Mesothelial cell of epicardium (in vitro differentiated cells): ENCODE data around the gene C16orf74. TPM values are rescaled to one million over a fixed set of nuclear protein-coding genes. Genes with fewer than 3 reads are reported as not detected.

ENCODE experiments used
- DNase-seq, 2 experiments: peaks; one replicate each; pipeline ENCODE4 v3.0.0; 2021; ENCODE audit warnings: low spot score in 2 of 2; ENCODE audit not compliant: unreplicated experiment in 2 of 2
- H3K27ac Mint-ChIP-seq: 2 replicates; pipeline ENCODE4 v1.8.0; 2021; ENCODE audit warnings: mixed read lengths
- H3K27me3 Mint-ChIP-seq: 2 replicates; pipeline ENCODE4 v1.8.0; 2021; ENCODE audit warnings: low read depth, mixed read lengths
- H3K36me3 Mint-ChIP-seq: 2 replicates; pipeline ENCODE4 v1.8.0; 2021; ENCODE audit warnings: mixed read lengths
- H3K4me1 Mint-ChIP-seq: 2 replicates; pipeline ENCODE4 v1.8.0; 2021; ENCODE audit warnings: mixed read lengths
- H3K4me3 Mint-ChIP-seq: 2 replicates; pipeline ENCODE4 v1.8.0; 2021; ENCODE audit warnings: mild to moderate bottlenecking, moderate library complexity, mixed read lengths
- H3K9me3 Mint-ChIP-seq: 2 replicates; pipeline ENCODE4 v1.8.0; 2021; ENCODE audit warnings: mixed read lengths
- CTCF ChIP-seq: fragments of 200-600 bp; sonication (generic); IDR thresholded peaks from one replicate; pipeline ENCODE4 v1.5.0; 2021; ENCODE audit warnings: antibody characterized with exemption; ENCODE audit not compliant: unreplicated experiment
- total RNA-seq: library from RNA; stranded (reverse); gene quantifications from 3 replicates; pipeline ENCODE4 v1.2.1, GENCODE V29; 2021

C16orf74 gene
- total RNA-seq, 1 donor from 2014 or later = 12.1 TPM

- Mint-ChIP-seq H3K9me3 (no peaks in the 10 kb centered on the region), H3K4me3 (no peak overlapping the region), H3K4me1 (peaks cover 1% of the 10 kb centered on the region), H3K36me3 (peaks cover 50% of the 10 kb centered on the region), H3K27me3 (no peaks in the 10 kb centered on the region), H3K27ac (no peak overlapping the region)
- no peak for DNase-seq
- TF ChIP-seq CTCF = no peak
These were observed 85.0 kb downstream of the C16orf74 start for GRCh38 chr16:85665929-85666328.

DNA sequence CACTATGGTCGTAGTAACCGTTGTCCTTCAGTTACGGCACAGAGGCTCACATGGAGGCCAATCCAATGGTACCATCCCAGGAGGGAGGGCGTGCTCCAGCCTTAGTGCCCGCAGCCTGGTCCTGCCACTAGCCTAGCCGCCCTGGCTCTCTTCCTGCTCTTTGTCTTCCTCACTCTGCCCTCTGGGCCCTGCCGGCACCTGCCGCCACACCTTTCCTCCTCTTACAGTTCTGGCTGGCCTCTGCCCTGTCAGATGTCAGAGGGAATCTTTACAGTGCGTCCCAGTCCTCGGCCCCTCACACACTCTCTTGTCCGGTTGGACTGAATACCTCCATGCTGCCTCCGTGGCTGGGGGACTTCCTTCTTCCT is 85.5 kb downstream of the C16orf74 start:
- H3K36me3 Mint-ChIP-seq = peaks cover 45% of the 10 kb centered on the region
- H3K9me3 Mint-ChIP-seq = no peaks in the 10 kb centered on the region
- no peak for DNase-seq
- no peaks in the 10 kb centered on the region for H3K27me3 Mint-ChIP-seq
- H3K4me3 Mint-ChIP-seq = no peak overlapping the region
- TF ChIP-seq CTCF = no peak
- H3K4me1 Mint-ChIP-seq = peaks cover 1% of the 10 kb centered on the region
- no peak overlapping the region for H3K27ac Mint-ChIP-seq

GRCh38 chr16:85664580-85665372 is 86.1 kb downstream of the C16orf74 start:
- H3K27ac Mint-ChIP-seq = no peak overlapping the region

GRCh38 chr16:85663891-85664321 is 87.0 kb downstream of the C16orf74 start:
- no peak overlapping the region for H3K4me3 Mint-ChIP-seq
- no peak overlapping the region for H3K27ac Mint-ChIP-seq
- no peaks in the 10 kb centered on the region for H3K9me3 Mint-ChIP-seq
- no peaks in the 10 kb centered on the region for H3K27me3 Mint-ChIP-seq
- peaks cover 1% of the 10 kb centered on the region for H3K4me1 Mint-ChIP-seq
- peaks cover 45% of the 10 kb centered on the region for H3K36me3 Mint-ChIP-seq
- TF ChIP-seq CTCF = no peak
- DNase-seq = no peak

More at GRCh38 chr16:85664580-85665372, 86.1 kb downstream of the C16orf74 start:
- TF ChIP-seq CTCF = no peak
- Mint-ChIP-seq H3K27me3 (no peaks in the 10 kb centered on the region), H3K9me3 (no peaks in the 10 kb centered on the region), H3K4me1 (peaks cover 1% of the 10 kb centered on the region), H3K4me3 (no peak overlapping the region), H3K36me3 (peaks cover 45% of the 10 kb centered on the region)
- no peak for DNase-seq

DNA sequence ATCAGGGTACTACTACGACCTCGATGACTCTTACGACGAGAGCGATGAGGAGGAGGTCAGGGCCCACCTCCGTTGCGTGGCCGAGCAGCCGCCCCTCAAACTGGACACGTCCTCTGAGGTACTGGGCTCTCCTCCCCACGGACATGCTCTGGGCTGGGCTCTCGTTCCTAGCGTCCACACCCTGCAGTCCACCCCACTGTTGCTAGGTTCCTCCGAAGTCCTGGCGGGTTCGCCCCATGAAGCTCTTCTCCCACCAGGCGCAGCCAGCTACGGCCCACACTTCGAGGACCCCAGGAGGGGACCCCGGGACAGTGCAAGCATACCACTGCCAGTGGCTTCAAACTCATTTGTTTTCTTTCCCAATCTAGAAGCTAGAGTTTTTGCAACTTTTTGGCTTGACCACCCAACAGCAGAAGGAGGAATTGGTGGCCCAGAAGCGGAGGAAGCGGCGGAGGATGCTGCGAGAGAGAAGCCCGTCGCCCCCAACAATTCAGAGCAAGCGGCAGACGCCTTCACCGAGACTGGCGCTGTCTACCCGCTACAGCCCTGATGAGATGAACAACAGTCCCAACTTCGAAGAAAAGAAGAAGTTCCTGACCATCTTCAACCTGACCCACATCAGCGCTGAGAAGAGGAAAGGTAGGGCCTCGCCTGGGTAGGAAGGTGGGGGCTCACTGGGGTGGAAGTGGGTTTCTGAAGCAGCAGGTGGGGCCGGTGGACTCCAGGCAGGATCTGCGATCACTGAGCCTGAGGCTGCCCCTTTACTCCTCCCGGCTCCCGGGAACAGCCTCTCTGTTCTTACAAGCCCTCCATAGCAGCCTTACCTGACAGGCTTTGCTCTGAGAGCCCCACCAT is 87.7 kb downstream of the C16orf74 start:
- no peak overlapping the region for H3K4me3 Mint-ChIP-seq
- no peak for DNase-seq
- H3K27ac Mint-ChIP-seq = no peak overlapping the region
- no peak for TF ChIP-seq CTCF
- no peaks in the 10 kb centered on the region for H3K9me3 Mint-ChIP-seq
- H3K4me1 Mint-ChIP-seq = peaks cover 1% of the 10 kb centered on the region
- H3K27me3 Mint-ChIP-seq = no peaks in the 10 kb centered on the region
- peaks cover 45% of the 10 kb centered on the region for H3K36me3 Mint-ChIP-seq
